H9 (cell line): Measurements from ENCODE around the gene CHSY3. TPM values are rescaled to one million over a fixed set of nuclear protein-coding genes. Genes with fewer than 3 reads are reported as not detected.

Experiments
- DNase-seq: peaks from one replicate; pipeline ENCODE4 v3.0.0-alpha.2; 2017
- H2AFZ ChIP-seq: one replicate; pipeline ENCODE4 v1.6.1; 2013; ENCODE audit warnings: mild to moderate bottlenecking, low read length, control low read depth, moderate library complexity
- H2AK5ac ChIP-seq: 2 replicates; pipeline ENCODE4 v1.6.1; 2013; ENCODE audit warnings: low read length, control low read depth, mixed read lengths; ENCODE audit not compliant: insufficient read length
- H2BK120ac ChIP-seq: one replicate; pipeline ENCODE4 v1.6.1; 2013; ENCODE audit warnings: low read depth, mild to moderate bottlenecking, low read length, control low read depth, inconsistent platforms; ENCODE audit not compliant: poor library complexity, severe bottlenecking
- H2BK12ac ChIP-seq: 2 replicates; pipeline ENCODE4 v1.6.1; 2013; ENCODE audit warnings: low read length, control low read depth, mixed read lengths, low read depth; ENCODE audit not compliant: insufficient read length
- H2BK15ac ChIP-seq: 2 replicates; pipeline ENCODE4 v1.6.1; 2013; ENCODE audit warnings: low read depth, low read length, control low read depth
- H2BK20ac ChIP-seq: one replicate; pipeline ENCODE4 v1.6.1; 2013; ENCODE audit warnings: low read depth, mild to moderate bottlenecking, low read length, control low read depth, inconsistent platforms; ENCODE audit not compliant: poor library complexity, severe bottlenecking
- H2BK5ac ChIP-seq: 2 replicates; pipeline ENCODE4 v1.6.1; 2013; ENCODE audit warnings: low read length, control low read depth, mixed read lengths; ENCODE audit not compliant: insufficient read length
- H3K14ac ChIP-seq: 2 replicates; pipeline ENCODE4 v1.6.1; 2013; ENCODE audit warnings: low read length, control low read depth; ENCODE audit not compliant: insufficient read depth
- H3K18ac ChIP-seq: 2 replicates; pipeline ENCODE4 v1.6.1; 2013; ENCODE audit warnings: low read depth, mild to moderate bottlenecking, mixed read lengths, low read length, control low read depth; ENCODE audit not compliant: insufficient read length
- H3K23ac ChIP-seq: 2 replicates; pipeline ENCODE4 v1.6.1; 2013; ENCODE audit warnings: low read length, control low read depth, mixed read lengths, low read depth; ENCODE audit not compliant: insufficient read length
- H3K23me2 ChIP-seq: 2 replicates; pipeline ENCODE4 v1.6.1; 2013; ENCODE audit warnings: low read depth, mild to moderate bottlenecking, mixed read lengths, low read length, control low read depth; ENCODE audit not compliant: insufficient read length, poor library complexity, severe bottlenecking
- H3K27ac ChIP-seq: 2 replicates; pipeline ENCODE4 v1.5.1; 2013; ENCODE audit warnings: low read length, control low read depth, mixed read lengths, low read depth; ENCODE audit not compliant: insufficient read length
- H3K27me3 ChIP-seq: 2 replicates; pipeline ENCODE4 v1.6.1; 2013; ENCODE audit warnings: low read length, control low read depth, inconsistent platforms; ENCODE audit not compliant: insufficient read depth
- H3K4ac ChIP-seq: 2 replicates; pipeline ENCODE4 v1.6.1; 2013; ENCODE audit warnings: low read depth, mild to moderate bottlenecking, control low read depth, inconsistent platforms, low read length, moderate library complexity
- H3K4me1 ChIP-seq: 2 replicates; pipeline ENCODE4 v1.6.1; 2013; ENCODE audit warnings: low read length, control low read depth, inconsistent platforms; ENCODE audit not compliant: insufficient read depth
- H3K4me2 ChIP-seq: 2 replicates; pipeline ENCODE4 v1.6.1; 2013; ENCODE audit warnings: low read length, control low read depth, mixed read lengths; ENCODE audit not compliant: insufficient read length, insufficient read depth
- H3K56ac ChIP-seq: 2 replicates; pipeline ENCODE4 v1.6.1; 2013; ENCODE audit warnings: low read depth, mild to moderate bottlenecking, mixed read lengths, low read length, control low read depth; ENCODE audit not compliant: insufficient read length
- H3K79me1 ChIP-seq: 2 replicates; pipeline ENCODE4 v1.6.1; 2013; ENCODE audit warnings: low read depth, mild to moderate bottlenecking, moderate library complexity, low read length, control low read depth, inconsistent platforms; ENCODE audit not compliant: insufficient read depth, poor library complexity, severe bottlenecking
- H3K79me2 ChIP-seq: 2 replicates; pipeline ENCODE4 v1.6.1; 2013; ENCODE audit warnings: low read length, control low read depth, inconsistent platforms; ENCODE audit not compliant: insufficient read depth
- H3K9ac ChIP-seq: 2 replicates; pipeline ENCODE4 v1.6.1; 2013; ENCODE audit warnings: low read length, control low read depth, mixed read lengths; ENCODE audit not compliant: insufficient read length; ENCODE audit errors: extremely low read depth
- H3K9me3 ChIP-seq: one replicate; pipeline ENCODE4 v1.6.1; 2013; ENCODE audit warnings: low read depth, low read length, inconsistent platforms; ENCODE audit not compliant: control insufficient read depth
- H3T11ph ChIP-seq: one replicate; pipeline ENCODE4 v1.6.1; 2013; ENCODE audit warnings: mild to moderate bottlenecking, low read length, control low read depth, inconsistent platforms
- H4K20me1 ChIP-seq: one replicate; pipeline ENCODE4 v1.6.1; 2013; ENCODE audit not compliant: control insufficient read depth, insufficient read length, insufficient read depth
- H4K5ac ChIP-seq: 2 replicates; pipeline ENCODE4 v1.6.1; 2013; ENCODE audit warnings: low read depth, mild to moderate bottlenecking, mixed read lengths, low read length, control low read depth; ENCODE audit not compliant: insufficient read length
- H4K8ac ChIP-seq: replicated peaks from 2 replicates; pipeline ENCODE4 v1.6.1; 2013; ENCODE audit warnings: low read length, control low read depth, mixed read lengths, low read depth; ENCODE audit not compliant: insufficient read length
- H4K91ac ChIP-seq: 2 replicates; pipeline ENCODE4 v1.6.1; 2013; ENCODE audit warnings: low read depth, mild to moderate bottlenecking, moderate library complexity, mixed read lengths, low read length, control low read depth; ENCODE audit not compliant: insufficient read length
- H3K27ac Mint-ChIP-seq, 3 experiments: 2 replicates in 2 of 3; 3 replicates in 1 of 3; pipeline ENCODE4 v1.8.0; 2020 to 2021; ENCODE audit warnings: mixed read lengths in 3 of 3, mild to moderate bottlenecking in 1 of 3, moderate library complexity in 1 of 3
- H3K27me3 Mint-ChIP-seq: 2 replicates; pipeline ENCODE4 v1.8.0; 2021; ENCODE audit warnings: low read depth, mild to moderate bottlenecking, moderate library complexity, mixed read lengths
- H3K36me3 Mint-ChIP-seq, 3 experiments: 2 replicates in 2 of 3; 3 replicates in 1 of 3; pipeline ENCODE4 v1.8.0; 2020 to 2021; ENCODE audit warnings: low read depth in 3 of 3, mixed read lengths in 3 of 3; ENCODE audit not compliant: insufficient read depth in 1 of 3
- H3K4me1 Mint-ChIP-seq, 2 experiments: 2 replicates each; pipeline ENCODE4 v1.8.0; 2020; ENCODE audit warnings: mixed read lengths in 2 of 2
- H3K4me3 Mint-ChIP-seq, 2 experiments: 2 replicates in 1 of 2; 3 replicates in 1 of 2; pipeline ENCODE4 v1.8.0; 2020 to 2021; ENCODE audit warnings: mild to moderate bottlenecking in 2 of 2, mixed read lengths in 2 of 2, moderate library complexity in 1 of 2
- H3K9me3 Mint-ChIP-seq, 2 experiments: 2 replicates in 1 of 2; 3 replicates in 1 of 2; pipeline ENCODE4 v1.8.0; 2020; ENCODE audit warnings: mild to moderate bottlenecking in 2 of 2, mixed read lengths in 2 of 2, moderate library complexity in 1 of 2
- WGBS: extraction: QIAGEN DNeasy Blood & Tissue Kit; methylation state at CpG from one replicate; pipeline ENCODE4 v1.1.7; 2013; ENCODE audit warnings: missing lambda C conversion rate, low lambda C conversion rate, mixed read lengths; ENCODE audit not compliant: insufficient read length; ENCODE audit errors: extremely low coverage; 5-methylcytosine and 5-hydroxymethylcytosine counted together
- total RNA-seq: library from RNA; stranded (reverse); gene quantifications from 2 replicates; pipeline ENCODE4 v1.2.1, GENCODE V29; 2021
- TF ChIP-seq, protein P1 (sequence below): fragments of 200-600 bp; sonication (generic); conservative IDR thresholded peaks from 3 replicates; pipeline ENCODE4 v1.8.0; 2021; ENCODE audit warnings: antibody characterized with exemption, mild to moderate bottlenecking

CHSY3 gene
- total RNA-seq, 1 experiment from 2014 or later: 0.37 TPM

DNA sequence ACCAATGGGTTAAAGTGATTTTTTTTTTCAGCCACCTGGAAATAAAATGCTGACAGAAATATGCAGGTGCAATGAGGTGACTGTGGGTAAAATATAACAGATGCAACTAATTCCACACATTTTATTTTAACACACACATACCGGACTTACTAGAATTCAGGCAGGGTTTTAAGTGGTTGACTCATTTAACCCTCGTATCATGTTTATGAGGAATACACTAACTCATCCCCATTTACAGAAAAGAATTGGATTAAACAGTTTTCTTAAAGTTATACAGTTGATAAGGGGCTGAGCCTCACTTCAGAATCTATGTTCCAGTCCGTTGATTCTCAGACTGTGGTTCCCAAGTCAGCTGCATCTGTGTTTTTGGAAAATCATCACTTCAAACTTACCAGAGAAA lies 207.5 kb downstream of the CHSY3 start:
- Histone ChIP-seq H3K4me1 (peaks cover 2% of the 10 kb centered on the region; the same call in 1 of the 2 replicates), H4K5ac (no peak overlapping the region), H3K4me2 (no peak overlapping the region), H4K91ac (no peak overlapping the region), H3T11ph (no peak overlapping the region), H2BK12ac (no peak overlapping the region), H2BK15ac (no peak overlapping the region), H3K9me3 (no peaks in the 10 kb centered on the region), H3K27me3 (no peaks in the 10 kb centered on the region), H3K14ac (no peak overlapping the region), H2BK20ac (no peak overlapping the region), H3K23ac (no peak overlapping the region), H3K79me1 (no peaks in the 10 kb centered on the region), H3K56ac (no peak overlapping the region), H4K20me1 (no peaks in the 10 kb centered on the region), H2BK120ac (no peak overlapping the region), H3K9ac (no peak overlapping the region), H4K8ac (no peak overlapping the region), H3K23me2 (no peaks in the 10 kb centered on the region), H3K27ac (no peak overlapping the region), H3K18ac (no peak overlapping the region), H3K4ac (no peak overlapping the region), H3K79me2 (no peaks in the 10 kb centered on the region), H2AK5ac (no peak overlapping the region), H2BK5ac (no peak overlapping the region), H2AFZ (no peak overlapping the region)
- peaks cover 0 to 8% of the 10 kb centered on the region in 2 experiments; a peak in 2 of 4 replicates for H3K4me1 Mint-ChIP-seq
- no peak overlapping the region for H3K4me3 Mint-ChIP-seq
- H3K36me3 Mint-ChIP-seq: no peaks in the 10 kb centered on the region
- no peaks in the 10 kb centered on the region for H3K27me3 Mint-ChIP-seq
- TF ChIP-seq, protein P1, sequence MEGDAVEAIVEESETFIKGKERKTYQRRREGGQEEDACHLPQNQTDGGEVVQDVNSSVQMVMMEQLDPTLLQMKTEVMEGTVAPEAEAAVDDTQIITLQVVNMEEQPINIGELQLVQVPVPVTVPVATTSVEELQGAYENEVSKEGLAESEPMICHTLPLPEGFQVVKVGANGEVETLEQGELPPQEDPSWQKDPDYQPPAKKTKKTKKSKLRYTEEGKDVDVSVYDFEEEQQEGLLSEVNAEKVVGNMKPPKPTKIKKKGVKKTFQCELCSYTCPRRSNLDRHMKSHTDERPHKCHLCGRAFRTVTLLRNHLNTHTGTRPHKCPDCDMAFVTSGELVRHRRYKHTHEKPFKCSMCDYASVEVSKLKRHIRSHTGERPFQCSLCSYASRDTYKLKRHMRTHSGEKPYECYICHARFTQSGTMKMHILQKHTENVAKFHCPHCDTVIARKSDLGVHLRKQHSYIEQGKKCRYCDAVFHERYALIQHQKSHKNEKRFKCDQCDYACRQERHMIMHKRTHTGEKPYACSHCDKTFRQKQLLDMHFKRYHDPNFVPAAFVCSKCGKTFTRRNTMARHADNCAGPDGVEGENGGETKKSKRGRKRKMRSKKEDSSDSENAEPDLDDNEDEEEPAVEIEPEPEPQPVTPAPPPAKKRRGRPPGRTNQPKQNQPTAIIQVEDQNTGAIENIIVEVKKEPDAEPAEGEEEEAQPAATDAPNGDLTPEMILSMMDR: no peak
- H3K27ac Mint-ChIP-seq: no peak overlapping the region
- no peak for DNase-seq
- H3K9me3 Mint-ChIP-seq: no peaks in the 10 kb centered on the region
- no CpG with 5 or more reads among the region's 3 CpGs for WGBS
